Omental fat pad (tissue), 4 donors: Measurements from ENCODE around the gene LRRC56. TPM values are rescaled to one million over a fixed set of nuclear protein-coding genes. Genes with fewer than 3 reads are reported as not detected.

Source experiments
- ATAC-seq: fragments of 150-250 bp; one replicate; pipeline ENCODE4 v1.9.1; 2016; ENCODE audit warnings: mild to moderate bottlenecking, moderate library complexity; ENCODE audit not compliant: low FRiP score
- DNase-seq: peaks from one replicate; pipeline ENCODE4 v3.0.0-alpha.2; 2019; ENCODE audit warnings: low spot score
- small RNA-seq: library from RNA; depleted of rRNA; stranded (forward); fragments of <200 nt; gene quantifications from one replicate; pipeline ENCODE3, GENCODE V24; 2016
- total RNA-seq, 4 donors: library from RNA; depleted of rRNA; stranded (reverse); fragments of >200 nt; gene quantifications; one replicate each; pipeline ENCODE4 v1.1.0, GENCODE V29; 2016
- TF ChIP-seq, protein P1 (sequence below), 3 donors: fragments of 450-650 bp; IDR thresholded peaks; one replicate each; pipeline ENCODE4 v1.5.1; 2016 to 2017; ENCODE audit warnings: antibody characterized with exemption in 3 of 3, mild to moderate bottlenecking in 3 of 3, moderate library complexity in 2 of 3

The LRRC56 gene
- total RNA-seq, 4 donors from 2014 or later, result 0.24 to 0.38 (median 0.32) TPM; not detected in 1

DNA sequence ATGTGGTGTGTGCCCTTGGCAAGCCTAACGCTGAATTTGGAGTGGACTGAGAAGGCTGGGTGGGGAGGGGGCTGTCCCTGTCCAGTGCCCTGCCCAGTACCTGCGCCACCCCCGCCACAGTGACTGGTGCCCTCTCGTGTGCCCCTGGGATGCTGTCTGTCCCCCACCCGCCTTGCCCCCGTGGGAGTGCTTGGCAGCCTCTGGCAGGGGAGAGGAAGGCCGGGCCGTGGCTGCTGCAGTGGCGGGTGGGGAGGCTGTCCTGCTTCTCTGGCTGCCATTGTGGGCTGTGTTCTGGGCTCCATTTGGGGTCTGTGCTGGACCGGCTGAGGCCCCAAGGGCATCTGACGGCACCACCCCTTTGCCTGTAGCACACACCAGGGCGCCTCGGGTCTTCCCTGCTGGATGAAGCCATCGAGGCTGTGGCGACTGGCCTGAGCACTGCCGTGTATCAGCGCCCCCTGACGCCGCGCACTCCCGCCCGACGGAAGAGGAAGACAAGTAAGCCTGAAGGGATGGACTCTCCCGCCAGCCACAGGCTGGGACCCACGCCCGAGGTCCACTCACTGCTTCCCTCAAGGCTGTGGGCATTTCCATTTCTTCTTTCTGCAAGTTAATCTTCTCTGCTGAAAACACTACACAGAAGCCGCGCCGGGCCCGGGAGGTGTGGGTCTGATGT is 60.8 kb downstream of the LRRC56 start:
- ATAC-seq (no peak), DNase-seq (no peak)
- TF ChIP-seq, protein P1, sequence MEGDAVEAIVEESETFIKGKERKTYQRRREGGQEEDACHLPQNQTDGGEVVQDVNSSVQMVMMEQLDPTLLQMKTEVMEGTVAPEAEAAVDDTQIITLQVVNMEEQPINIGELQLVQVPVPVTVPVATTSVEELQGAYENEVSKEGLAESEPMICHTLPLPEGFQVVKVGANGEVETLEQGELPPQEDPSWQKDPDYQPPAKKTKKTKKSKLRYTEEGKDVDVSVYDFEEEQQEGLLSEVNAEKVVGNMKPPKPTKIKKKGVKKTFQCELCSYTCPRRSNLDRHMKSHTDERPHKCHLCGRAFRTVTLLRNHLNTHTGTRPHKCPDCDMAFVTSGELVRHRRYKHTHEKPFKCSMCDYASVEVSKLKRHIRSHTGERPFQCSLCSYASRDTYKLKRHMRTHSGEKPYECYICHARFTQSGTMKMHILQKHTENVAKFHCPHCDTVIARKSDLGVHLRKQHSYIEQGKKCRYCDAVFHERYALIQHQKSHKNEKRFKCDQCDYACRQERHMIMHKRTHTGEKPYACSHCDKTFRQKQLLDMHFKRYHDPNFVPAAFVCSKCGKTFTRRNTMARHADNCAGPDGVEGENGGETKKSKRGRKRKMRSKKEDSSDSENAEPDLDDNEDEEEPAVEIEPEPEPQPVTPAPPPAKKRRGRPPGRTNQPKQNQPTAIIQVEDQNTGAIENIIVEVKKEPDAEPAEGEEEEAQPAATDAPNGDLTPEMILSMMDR (IDR thresholded peaks at IDR 0.05), result no peak

DNA sequence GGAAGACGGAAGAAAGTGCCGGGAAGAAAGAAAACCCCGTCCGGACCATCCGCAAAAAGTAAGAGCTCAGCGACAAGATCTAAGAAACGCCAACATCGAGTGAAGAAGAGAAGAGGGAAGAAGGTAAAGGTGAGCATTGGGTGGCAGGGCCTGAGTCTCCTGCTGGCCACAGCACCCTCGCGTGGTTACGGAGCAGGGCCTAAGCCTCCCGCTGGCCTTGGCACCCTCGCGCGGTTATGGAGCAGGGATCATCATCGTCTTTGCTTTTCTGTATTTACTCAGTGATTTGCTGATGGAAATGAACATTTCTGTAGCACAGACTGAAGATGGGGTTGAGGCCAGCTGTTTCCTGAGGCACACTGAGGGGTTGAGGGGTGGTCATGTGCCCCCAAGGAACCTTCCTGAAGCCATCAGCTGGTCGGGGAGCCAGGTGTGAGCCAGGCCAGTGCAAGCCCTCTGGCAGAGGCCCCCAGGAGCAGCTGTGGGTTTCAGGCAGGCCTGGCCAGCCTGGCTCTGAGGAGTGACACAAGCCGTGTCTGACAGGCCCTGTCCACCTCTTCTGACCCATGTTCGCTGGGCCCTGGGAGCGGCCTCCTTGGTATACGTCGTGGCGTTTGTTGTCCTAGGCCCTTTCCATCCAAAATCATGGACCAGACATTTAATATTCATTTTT is 64.4 kb downstream of the LRRC56 start:
- no peak for ATAC-seq
- no peak for DNase-seq
- TF ChIP-seq, protein P1 (IDR thresholded peaks at IDR 0.05), result no peak

DNA sequence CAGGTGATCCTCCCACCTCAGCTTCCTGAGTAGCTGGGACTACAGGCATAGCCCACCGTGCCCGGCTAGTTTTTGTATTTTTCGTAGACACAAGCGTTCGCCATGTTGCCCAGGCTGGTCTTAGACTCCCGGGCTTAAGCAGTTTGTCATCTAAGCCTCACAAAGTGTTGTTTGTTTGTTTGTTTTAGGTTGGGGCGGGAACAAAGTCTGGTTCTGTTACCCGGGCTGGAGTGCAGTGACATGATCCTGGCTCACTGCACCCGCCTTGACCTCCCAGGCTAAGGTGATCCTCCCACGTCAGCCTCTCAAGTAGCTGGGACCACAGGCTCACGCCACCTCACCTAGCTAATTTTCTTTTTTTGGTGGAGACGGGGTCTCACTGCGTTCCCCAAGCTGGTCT is 65.8 kb downstream of the LRRC56 start:
- TF ChIP-seq, protein P1 (IDR thresholded peaks at IDR 0.05), result no peak
- no peak for ATAC-seq

More for the DNA sequence above, 65.8 kb downstream of the LRRC56 start:
- no peak for DNase-seq

Small RNA genes within 50 kb of the gene (small RNA-seq; reads per million reads assigned to genes)
- gene MIR210, result 5.4 reads per million, percentile 78 among the genes with 10 or more reads in this experiment

Other genes with a start within 250 kb of the LRRC56 start
- gene PGGHG, start 248.4 kb upstream of the LRRC56 start, total RNA-seq, result 10 to 100 TPM; 10.9 to 53.6 (median 19.8) TPM
- not detected for gene IFITM5, start 238.0 kb upstream of the LRRC56 start, total RNA-seq
- 100 to 1,000 TPM; 266 to 442 (median 382) TPM for gene IFITM2, start 229.7 kb upstream of the LRRC56 start, total RNA-seq
- gene IFITM1, start 223.5 kb upstream of the LRRC56 start, total RNA-seq, result 100 to 1,000 TPM; 224 to 389 (median 247) TPM
- gene IFITM3, start 216.7 kb upstream of the LRRC56 start, total RNA-seq, result 100 to 1,000 TPM; 340 to 466 (median 398) TPM
- 1 to 10 TPM; 1.4 to 4.1 (median 2.5) TPM for gene B4GALNT4, start 168.0 kb upstream of the LRRC56 start, total RNA-seq
- gene PKP3, start 143.3 kb upstream of the LRRC56 start, total RNA-seq, result under 1 TPM in 3 of 4 donors, not detected in 1; 0.09 to 0.96 (median 0.95) TPM
- gene SIGIRR, start 122.5 kb upstream of the LRRC56 start, total RNA-seq, result 10 to 100 TPM; 17.6 to 42.1 (median 31.0) TPM
- 1 to 10 TPM in 3 of 4 donors, under 1 TPM in 1; 0.79 to 3.6 (median 3.1) TPM for gene ANO9, start 95.5 kb upstream of the LRRC56 start, total RNA-seq
- gene PTDSS2, start 87.2 kb upstream of the LRRC56 start, total RNA-seq, result 10 to 100 TPM; 33.0 to 45.2 (median 39.0) TPM
- gene RNH1, start 30.3 kb upstream of the LRRC56 start, total RNA-seq, result 100 to 1,000 TPM; 218 to 259 (median 230) TPM
- gene HRAS, start 2.0 kb upstream of the LRRC56 start, total RNA-seq, result 10 to 100 TPM; 30.1 to 44.9 (median 35.0) TPM
- 1 to 10 TPM in 3 of 4 donors, under 1 TPM in 1; 0.95 to 5.5 (median 1.7) TPM for gene LMNTD2, start 23.2 kb downstream of the LRRC56 start, total RNA-seq
- gene RASSF7, start 23.4 kb downstream of the LRRC56 start, total RNA-seq, result 10 to 100 TPM in 3 of 4 donors, 1 to 10 TPM in 1; 9.1 to 31.8 (median 13.4) TPM
- gene PHRF1, start 38.9 kb downstream of the LRRC56 start, total RNA-seq, result 10 to 100 TPM; 14.7 to 34.9 (median 22.4) TPM
- gene IRF7, start 78.4 kb downstream of the LRRC56 start, total RNA-seq, result 10 to 100 TPM; 15.4 to 56.8 (median 35.6) TPM
- not detected for gene CDHR5, start 87.4 kb downstream of the LRRC56 start, total RNA-seq
- not detected for gene SCT, start 89.7 kb downstream of the LRRC56 start, total RNA-seq
- under 1 TPM in 1 of 4 donors, not detected in 3; 0.50 TPM for gene DRD4, start 99.7 kb downstream of the LRRC56 start, total RNA-seq
- 10 to 100 TPM; 20.3 to 29.0 (median 23.0) TPM for gene DEAF1, start 157.7 kb downstream of the LRRC56 start, total RNA-seq
- 10 to 100 TPM; 16.9 to 31.5 (median 21.1) TPM for gene TMEM80, start 158.3 kb downstream of the LRRC56 start, total RNA-seq
- gene EPS8L2, start 168.7 kb downstream of the LRRC56 start, total RNA-seq, result 10 to 100 TPM; 14.1 to 27.6 (median 22.3) TPM
- gene TALDO1, start 209.9 kb downstream of the LRRC56 start, total RNA-seq, result 100 to 1,000 TPM; 183 to 295 (median 239) TPM
- gene GATD1, start 240.0 kb downstream of the LRRC56 start, total RNA-seq, result 10 to 100 TPM; 12.5 to 19.8 (median 15.1) TPM